HG03354 (cell line): ENCODE results near the gene FITM2.
"Not testable (repeated sequence)": the region's sequence is repeated elsewhere in the genome, so short reads cannot be mapped to it uniquely, and the experiment has no call there.

Experiments used
- ATAC-seq: cut with Tn5 transposase; IDR thresholded peaks from one replicate; pipeline ENCODE4 v1.9.1; 2021; ENCODE audit warnings: mild to moderate bottlenecking; ENCODE audit not compliant: unreplicated experiment, poor library complexity, severe bottlenecking

FITM2 gene

GRCh38 chr20:44310664-44311639, at the start of gene FITM2:
FITM2 (minus strand) TSS chr20:44311202; CDS start chr20:44311148, 54 bp downstream.
- peak; percentile 92 for ATAC-seq

GRCh38 chr20:44360221-44360620, 49.2 kb upstream of the FITM2 start:
- ATAC-seq, result no peak

- no peak for ATAC-seq
Measured at GRCh38 chr20:44358776-44359175, 47.8 kb upstream of the FITM2 start.

- ATAC-seq, result no peak
Measured at GRCh38 chr20:44357555-44358125, 46.6 kb upstream of the FITM2 start.

GRCh38 chr20:44357020-44357419, 46.0 kb upstream of the FITM2 start:
- no peak for ATAC-seq

- no peak for ATAC-seq
Measured at GRCh38 chr20:44356353-44356723, 45.3 kb upstream of the FITM2 start.

GRCh38 chr20:44355498-44356352, 44.7 kb upstream of the FITM2 start, which contains the start of gene HNF4A:
HNF4A (plus strand) TSS chr20:44355699; CDS start chr20:44355805, 106 bp downstream.
- no peak for ATAC-seq

- ATAC-seq, result no peak
Measured at GRCh38 chr20:44354979-44355497, 44.0 kb upstream of the FITM2 start.

- ATAC-seq, result no peak
Measured at GRCh38 chr20:44350567-44350966, 39.6 kb upstream of the FITM2 start.

- ATAC-seq, result no peak
Measured at GRCh38 chr20:44349349-44349748, 38.3 kb upstream of the FITM2 start.

GRCh38 chr20:44348168-44348659, 37.2 kb upstream of the FITM2 start:
- ATAC-seq, result no peak

- ATAC-seq, result not testable (repeated sequence)
Measured at GRCh38 chr20:44345941-44346340, 34.9 kb upstream of the FITM2 start.

- no peak for ATAC-seq
Measured at GRCh38 chr20:44345147-44345546, 34.1 kb upstream of the FITM2 start.

GRCh38 chr20:44344723-44345122, 33.7 kb upstream of the FITM2 start:
- ATAC-seq, result no peak

- no peak for ATAC-seq
Measured at GRCh38 chr20:44343162-44343675, 32.2 kb upstream of the FITM2 start.

- no peak for ATAC-seq
Measured at GRCh38 chr20:44342248-44342647, 31.2 kb upstream of the FITM2 start.

- no peak for ATAC-seq
Measured at GRCh38 chr20:44336725-44337380, 25.9 kb upstream of the FITM2 start, which contains the start of gene R3HDML. R3HDML (plus strand) TSS chr20:44337043; CDS start chr20:44337158, 115 bp downstream.

- no peak for ATAC-seq
Measured at GRCh38 chr20:44336086-44336485, 25.1 kb upstream of the FITM2 start.

GRCh38 chr20:44335675-44336074, 24.7 kb upstream of the FITM2 start:
- no peak for ATAC-seq
